ENCODE measurements around the gene MED13L. TPM values are rescaled to one million over a fixed set of nuclear protein-coding genes. Genes with fewer than 3 reads are reported as not detected.

The MED13L gene
- total and polyA plus RNA-seq, 12 donors: 9.4 to 76.5 (median 64.2) TPM

DNA sequence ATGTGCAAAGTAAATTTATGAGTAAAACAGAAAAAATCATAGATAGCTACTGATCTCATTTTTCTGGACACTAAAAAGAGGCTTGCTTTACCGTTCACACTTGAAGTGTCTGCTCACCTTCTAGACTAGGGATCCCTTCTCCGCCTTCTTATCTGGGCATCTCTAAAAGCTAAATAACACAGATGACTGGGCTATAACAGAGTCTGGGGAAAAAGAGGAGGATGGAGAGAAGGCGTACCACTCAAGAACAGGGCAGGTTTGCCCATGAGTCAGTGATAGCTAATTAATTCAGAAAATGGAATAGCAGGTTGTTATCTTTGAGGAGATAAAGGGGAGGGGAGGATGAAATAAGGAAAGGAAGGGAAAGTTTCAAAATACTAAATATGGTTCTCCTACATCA is 185.3 kb downstream of the MED13L start:
- no peaks in the 10 kb centered on the region for H3K27me3 ChIP-seq
- H3K4me1 ChIP-seq: peaks cover 0 to 18% (median 5%) of the 10 kb centered on the region in 9 donors
- TF ChIP-seq, protein P1, sequence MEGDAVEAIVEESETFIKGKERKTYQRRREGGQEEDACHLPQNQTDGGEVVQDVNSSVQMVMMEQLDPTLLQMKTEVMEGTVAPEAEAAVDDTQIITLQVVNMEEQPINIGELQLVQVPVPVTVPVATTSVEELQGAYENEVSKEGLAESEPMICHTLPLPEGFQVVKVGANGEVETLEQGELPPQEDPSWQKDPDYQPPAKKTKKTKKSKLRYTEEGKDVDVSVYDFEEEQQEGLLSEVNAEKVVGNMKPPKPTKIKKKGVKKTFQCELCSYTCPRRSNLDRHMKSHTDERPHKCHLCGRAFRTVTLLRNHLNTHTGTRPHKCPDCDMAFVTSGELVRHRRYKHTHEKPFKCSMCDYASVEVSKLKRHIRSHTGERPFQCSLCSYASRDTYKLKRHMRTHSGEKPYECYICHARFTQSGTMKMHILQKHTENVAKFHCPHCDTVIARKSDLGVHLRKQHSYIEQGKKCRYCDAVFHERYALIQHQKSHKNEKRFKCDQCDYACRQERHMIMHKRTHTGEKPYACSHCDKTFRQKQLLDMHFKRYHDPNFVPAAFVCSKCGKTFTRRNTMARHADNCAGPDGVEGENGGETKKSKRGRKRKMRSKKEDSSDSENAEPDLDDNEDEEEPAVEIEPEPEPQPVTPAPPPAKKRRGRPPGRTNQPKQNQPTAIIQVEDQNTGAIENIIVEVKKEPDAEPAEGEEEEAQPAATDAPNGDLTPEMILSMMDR (IDR thresholded peaks at IDR 0.05): no peak
- H3K36me3 ChIP-seq: peaks cover 0 to 16% (median 0%) of the 10 kb centered on the region in 9 donors
- 91 to 94% methylated on average over 3 of the region's 3 CpGs for WGBS, 2 donors
- intact Hi-C loops (cut with DNase I): no loop called here
- H3K4me3 ChIP-seq: no peak overlapping the region
- H3K27ac ChIP-seq: no peak overlapping the region
- peaks cover 0 to 5% (median 0%) of the 10 kb centered on the region in 11 donors for H3K9me3 ChIP-seq
- DNase-seq (no peak), ATAC-seq (no peak)

DNA sequence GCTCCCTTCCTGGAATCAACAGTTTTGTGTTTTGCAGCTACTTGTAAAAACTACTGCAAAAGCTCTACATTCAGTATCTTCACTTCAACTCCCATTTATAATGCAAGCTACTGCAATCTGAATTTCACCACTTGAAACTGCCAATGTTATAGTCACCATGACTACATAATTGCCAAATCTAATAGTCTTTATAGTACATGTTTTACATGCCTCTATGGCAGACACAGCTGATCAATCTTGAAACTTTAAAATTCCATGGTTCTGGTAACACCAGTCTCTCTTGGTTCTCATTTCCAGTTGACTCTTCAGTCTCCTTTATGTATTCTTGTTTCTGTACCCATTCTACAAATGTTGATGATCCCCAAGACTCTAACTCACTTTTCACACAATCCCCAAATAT is 185.9 kb downstream of the MED13L start:
- ATAC-seq (no peak), DNase-seq (no peak)
- Histone ChIP-seq H3K4me1 (peaks cover 0 to 24% (median 5%) of the 10 kb centered on the region in 9 donors), H3K36me3 (peaks cover 0 to 16% (median 0%) of the 10 kb centered on the region in 9 donors), H3K27me3 (no peaks in the 10 kb centered on the region), H3K9me3 (peaks cover 0 to 5% (median 0%) of the 10 kb centered on the region in 11 donors), H3K27ac (no peak overlapping the region), H3K4me3 (no peak overlapping the region)
- intact Hi-C loops (cut with DNase I): no loop called here
- TF ChIP-seq, protein P1 (IDR thresholded peaks at IDR 0.05): no peak

DNA sequence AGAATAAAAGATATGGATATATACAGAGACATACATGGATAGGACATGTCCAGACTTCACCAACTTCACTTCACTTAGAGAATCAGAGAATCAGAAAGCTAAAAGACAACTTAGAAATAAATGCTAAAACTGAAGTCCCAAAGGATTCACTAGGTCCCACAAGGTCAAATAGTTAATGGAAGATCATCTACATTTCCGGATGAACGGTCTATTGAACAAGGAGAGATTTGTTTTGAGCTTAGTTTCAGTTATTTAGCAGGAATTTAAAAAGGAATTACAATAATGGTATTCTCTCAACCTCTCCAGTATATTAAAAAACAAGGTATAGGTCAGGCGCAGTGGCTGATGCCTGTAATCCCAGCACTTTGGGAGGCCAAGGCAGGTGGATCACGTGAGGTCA is 187.0 kb downstream of the MED13L start:
- peaks cover 0 to 5% (median 0%) of the 10 kb centered on the region in 11 donors for H3K9me3 ChIP-seq
- H3K27ac ChIP-seq: no peak overlapping the region
- 86 to 93% methylated on average over 4 of the region's 4 CpGs for WGBS, 2 donors
- DNase-seq (no peak), ATAC-seq (no peak)
- peaks cover 0 to 9% (median 0%) of the 10 kb centered on the region in 9 donors for H3K36me3 ChIP-seq
- intact Hi-C loops (cut with DNase I): no loop called here
- no peaks in the 10 kb centered on the region for H3K27me3 ChIP-seq
- TF ChIP-seq, protein P1 (IDR thresholded peaks at IDR 0.05): no peak
- peaks cover 0 to 24% (median 5%) of the 10 kb centered on the region in 9 donors for H3K4me1 ChIP-seq
- H3K4me3 ChIP-seq: no peak overlapping the region

DNA sequence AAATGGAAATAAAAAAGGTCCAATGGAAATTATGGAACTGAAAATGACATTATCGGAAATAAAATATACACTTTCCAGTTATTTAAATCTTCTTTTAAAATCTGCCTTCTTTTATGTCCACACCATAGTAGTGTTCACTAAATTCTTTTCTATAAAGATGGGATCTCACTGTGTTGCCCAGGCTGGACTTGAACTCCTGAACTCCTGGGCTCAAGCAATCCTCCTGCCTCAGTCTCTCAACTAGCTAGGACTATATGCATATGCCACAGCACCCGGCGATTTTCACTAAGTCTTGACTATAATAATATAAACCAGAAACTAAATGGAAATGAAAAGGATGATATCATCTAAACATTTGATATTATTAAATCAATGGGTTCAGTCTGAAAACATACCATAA is 188.4 kb downstream of the MED13L start:
- 97 to 98% methylated on average over 3 of the region's 3 CpGs for WGBS, 2 donors
- ATAC-seq: no peak

More for the DNA sequence above, 188.4 kb downstream of the MED13L start:
- Histone ChIP-seq H3K36me3 (no peaks in the 10 kb centered on the region), H3K27me3 (no peaks in the 10 kb centered on the region), H3K27ac (no peak overlapping the region), H3K4me3 (no peak overlapping the region), H3K4me1 (peaks cover 0 to 24% (median 5%) of the 10 kb centered on the region in 9 donors), H3K9me3 (peaks cover 0 to 5% (median 0%) of the 10 kb centered on the region in 11 donors)
- TF ChIP-seq, protein P1 (IDR thresholded peaks at IDR 0.05): no peak
- intact Hi-C loops (cut with DNase I): no loop called here
- no peak for DNase-seq

Data from heart right ventricle (tissue), 16 donors.